Upper lobe of left lung (tissue), 4 donors: ENCODE measurements around the gene CDC42BPA.

Experiments
- CTCF ChIP-seq, 6 experiments: fragments of 450-650 bp in 4 of 6; fragments of 200-600 bp in 2 of 6; sonication (generic) in 2 of 6; IDR thresholded peaks; one replicate each; pipeline ENCODE4 v1.5.1; 2016 to 2019; ENCODE audit warnings: antibody characterized with exemption in 6 of 6
- EP300 ChIP-seq, 4 donors: sonication (generic); formaldehyde crosslinking; IDR thresholded peaks; one replicate each; pipeline ENCODE4 v1.5.1; 2017; ENCODE audit warnings: antibody characterized with exemption in 4 of 4, control low read depth in 2 of 4
- POLR2A ChIP-seq, 4 donors: fragments of 450-650 bp; IDR thresholded peaks; one replicate each; pipeline ENCODE4 v1.5.1; 2016 to 2017; ENCODE audit warnings: antibody characterized with exemption in 4 of 4, mild to moderate bottlenecking in 2 of 4
- POLR2AphosphoS5 ChIP-seq, 2 donors: sonication (generic); formaldehyde crosslinking; IDR thresholded peaks; one replicate each; pipeline ENCODE4 v1.5.1; 2017; ENCODE audit warnings: antibody characterized with exemption in 2 of 2

- TF ChIP-seq CTCF (IDR thresholded peaks at IDR 0.05) (no peak), EP300 (IDR thresholded peaks at IDR 0.05) (no peak), POLR2A (IDR thresholded peaks at IDR 0.05) (no peak), POLR2AphosphoS5 (IDR thresholded peaks at IDR 0.05) (no peak)
Measured at GRCh38 chr1:226991920-226992319, 326.4 kb downstream of the CDC42BPA start.
